GM23338 (cell line): ENCODE data around the gene ZNF397. TPM values are rescaled to one million over a fixed set of nuclear protein-coding genes. Genes with fewer than 3 reads are reported as not detected.

Experiments
- ATAC-seq: fragments of 200-7000 bp; cut with Tn5 transposase; 3 replicates; pipeline ENCODE4 v1.9.1; 2020
- DNase-seq: peaks from one replicate; pipeline ENCODE4 v3.0.0-alpha.2; 2015; ENCODE audit warnings: low spot score
- H2AFZ ChIP-seq: fragments of 200-600 bp; sonication (generic); 2 replicates; pipeline ENCODE4 v1.8.0; 2016; ENCODE audit warnings: antibody characterized with exemption, mild to moderate bottlenecking, moderate library complexity
- H3F3A ChIP-seq: fragments of 200-600 bp; sonication (generic); replicated peaks from 2 replicates; pipeline ENCODE4 v1.8.0; 2017; ENCODE audit warnings: antibody characterized with exemption, mixed run types, low read depth
- H3K27ac ChIP-seq: fragments of 200-600 bp; sonication (generic); 2 replicates; pipeline ENCODE4 v1.6.1; 2016; ENCODE audit warnings: low read depth
- H3K27me3 ChIP-seq: fragments of 200-600 bp; sonication (generic); 2 replicates; pipeline ENCODE4 v1.8.0; 2016; ENCODE audit warnings: mild to moderate bottlenecking, mixed run types, moderate library complexity; ENCODE audit not compliant: insufficient read depth
- H3K36me3 ChIP-seq: fragments of 200-600 bp; sonication (generic); 2 replicates; pipeline ENCODE4 v1.8.0; 2016; ENCODE audit warnings: mild to moderate bottlenecking; ENCODE audit not compliant: insufficient read depth
- H3K4me1 ChIP-seq: fragments of 200-600 bp; sonication (generic); 2 replicates; pipeline ENCODE4 v1.8.0; 2016; ENCODE audit warnings: mild to moderate bottlenecking, moderate library complexity; ENCODE audit not compliant: insufficient read depth
- H3K4me2 ChIP-seq: fragments of 200-600 bp; sonication (generic); 2 replicates; pipeline ENCODE4 v1.7.1; 2017; ENCODE audit warnings: mixed run types
- H3K4me3 ChIP-seq: fragments of 200-600 bp; sonication (generic); 2 replicates; pipeline ENCODE4 v1.6.1; 2016; ENCODE audit warnings: mixed run types
- H3K79me2 ChIP-seq: fragments of 200-600 bp; sonication (generic); replicated peaks from 2 replicates; pipeline ENCODE4 v1.8.0; 2017; ENCODE audit warnings: mild to moderate bottlenecking; ENCODE audit not compliant: insufficient read depth
- H3K9me2 ChIP-seq: fragments of 200-600 bp; sonication (generic); 2 replicates; pipeline ENCODE4 v1.8.0; 2017; ENCODE audit not compliant: insufficient read depth
- H4K20me1 ChIP-seq: fragments of 200-600 bp; sonication (generic); replicated peaks from 2 replicates; pipeline ENCODE4 v1.8.0; 2017; ENCODE audit warnings: mild to moderate bottlenecking; ENCODE audit not compliant: insufficient read depth
- H3K27ac Mint-ChIP-seq: 2 replicates; pipeline ENCODE4 v1.8.0; 2020; ENCODE audit warnings: inconsistent platforms, mild to moderate bottlenecking, moderate library complexity, mixed read lengths
- H3K27me3 Mint-ChIP-seq: 3 replicates; pipeline ENCODE4 v1.8.0; 2022; ENCODE audit warnings: low read depth, mild to moderate bottlenecking, moderate library complexity, mixed read lengths, inconsistent platforms; ENCODE audit not compliant: insufficient read depth, poor library complexity
- H3K36me3 Mint-ChIP-seq: 3 replicates; pipeline ENCODE4 v1.8.0; 2021; ENCODE audit warnings: low read depth, mild to moderate bottlenecking, inconsistent platforms, moderate library complexity, mixed read lengths
- H3K4me1 Mint-ChIP-seq: 3 replicates; pipeline ENCODE4 v1.8.0; 2020; ENCODE audit warnings: mild to moderate bottlenecking, inconsistent platforms, mixed read lengths
- H3K4me3 Mint-ChIP-seq: 3 replicates; pipeline ENCODE4 v1.8.0; 2021; ENCODE audit warnings: moderate library complexity, mild to moderate bottlenecking, inconsistent platforms, mixed read lengths
- H3K9me3 Mint-ChIP-seq: 3 replicates; pipeline ENCODE4 v1.8.0; 2020; ENCODE audit warnings: moderate library complexity, mild to moderate bottlenecking, inconsistent platforms, mixed read lengths
- CREB1 ChIP-seq: fragments of 250-450 bp; sonication (Bioruptor Pico); IDR thresholded peaks from 2 replicates; pipeline ENCODE4 v1.5.0; 2020; ENCODE audit warnings: low read depth, mild to moderate bottlenecking, moderate library complexity
- EZH2 ChIP-seq: fragments of 200-600 bp; sonication (generic); IDR thresholded peaks from one replicate; pipeline ENCODE4 v1.8.0; 2017; ENCODE audit warnings: antibody characterized with exemption, mild to moderate bottlenecking, low read depth; ENCODE audit not compliant: unreplicated experiment
- EZH2phosphoT487 ChIP-seq: fragments of 200-600 bp; sonication (generic); IDR thresholded peaks from one replicate; pipeline ENCODE4 v1.8.1; 2018; ENCODE audit warnings: antibody characterized with exemption; ENCODE audit not compliant: unreplicated experiment
- JUNB ChIP-seq: IDR thresholded peaks from one replicate; pipeline ENCODE4 v1.6.1; 2016; ENCODE audit warnings: antibody characterized with exemption; ENCODE audit not compliant: unreplicated experiment
- NANOG ChIP-seq: IDR thresholded peaks from 2 replicates; pipeline ENCODE4 v1.6.1; 2016; ENCODE audit warnings: antibody characterized with exemption, borderline replicate concordance
- POLR2AphosphoS5 ChIP-seq: IDR thresholded peaks from 2 replicates; pipeline ENCODE4 v1.6.1; 2016; ENCODE audit warnings: antibody characterized with exemption, low read depth
- REST ChIP-seq: IDR thresholded peaks from one replicate; pipeline ENCODE4 v1.6.1; 2018; ENCODE audit warnings: antibody characterized with exemption; ENCODE audit not compliant: unreplicated experiment
- STAT1 ChIP-seq: IDR thresholded peaks from one replicate; pipeline ENCODE4 v1.6.1; 2016; ENCODE audit warnings: antibody characterized with exemption; ENCODE audit not compliant: unreplicated experiment
- ZNF114 ChIP-seq: fragments of 250-450 bp; sonication (Bioruptor Pico); IDR thresholded peaks from 2 replicates; pipeline ENCODE4 v1.5.0; 2020; ENCODE audit warnings: mild to moderate bottlenecking, moderate library complexity
- ZNF331 ChIP-seq: fragments of 250-450 bp; sonication (Bioruptor Pico); IDR thresholded peaks from 2 replicates; pipeline ENCODE4 v1.5.0; 2020; ENCODE audit warnings: low read depth, mild to moderate bottlenecking, moderate library complexity
- polyA plus RNA-seq: library from polyadenylated mRNA; unstranded; fragments of >200 nt; fragmentation: Nextera tagmentation; extraction: Ambion mirVana; gene quantifications from 2 replicates; pipeline ENCODE4 v1.2.1, GENCODE V29; 2016
- total RNA-seq: library from RNA; depleted of rRNA; stranded (reverse); fragments of >200 nt; shearing (Covaris generic); gene quantifications from 2 replicates; pipeline ENCODE4 v1.2.3, GENCODE V29; 2014
- TF ChIP-seq, protein P1 (sequence below): IDR thresholded peaks from 2 replicates; pipeline ENCODE4 v1.6.1; 2016; ENCODE audit warnings: antibody characterized with exemption

Gene ZNF397
- total and polyA plus RNA-seq, 2 experiments from 2014 or later = 19.1 to 48.6 TPM

DNA sequence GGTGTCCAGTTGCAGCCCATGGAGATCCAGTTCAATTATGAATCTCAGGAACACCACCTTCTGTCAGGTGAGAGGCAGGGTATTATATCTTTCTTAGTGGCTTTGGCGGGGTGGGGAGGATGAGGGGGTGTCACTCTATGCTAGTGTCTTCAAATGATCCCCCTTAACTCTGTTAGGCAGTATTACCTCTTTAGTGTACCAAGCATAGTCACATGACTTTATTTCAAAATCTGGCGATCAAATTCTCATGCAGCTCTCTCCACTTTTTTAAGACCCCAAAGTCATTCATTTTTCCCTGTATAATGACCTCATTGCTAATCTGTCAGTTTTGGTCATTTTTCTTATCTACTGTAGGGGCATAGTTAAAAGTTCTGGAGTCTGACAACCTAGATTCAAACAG, 50.3 kb downstream of the ZNF397 start:
- ATAC-seq = no peak
- Mint-ChIP-seq H3K27me3 (peaks cover 9% of the 10 kb centered on the region), H3K27ac (no peak overlapping the region), H3K4me3 (peak overlapping the region; percentile 97), H3K36me3 (peaks cover 32% of the 10 kb centered on the region), H3K4me1 (peaks cover 14% of the 10 kb centered on the region), H3K9me3 (peaks cover 12% of the 10 kb centered on the region)
- TF ChIP-seq CREB1 (CRISPR knock-in tag) (no peak), NANOG (no peak), STAT1 (no peak), EZH2phosphoT487 (no peak), ZNF114 (no peak), REST (no peak), ZNF331 (CRISPR knock-in tag) (no peak), EZH2 (no peak), JUNB (no peak), POLR2AphosphoS5 (no peak)
- TF ChIP-seq, protein P1, sequence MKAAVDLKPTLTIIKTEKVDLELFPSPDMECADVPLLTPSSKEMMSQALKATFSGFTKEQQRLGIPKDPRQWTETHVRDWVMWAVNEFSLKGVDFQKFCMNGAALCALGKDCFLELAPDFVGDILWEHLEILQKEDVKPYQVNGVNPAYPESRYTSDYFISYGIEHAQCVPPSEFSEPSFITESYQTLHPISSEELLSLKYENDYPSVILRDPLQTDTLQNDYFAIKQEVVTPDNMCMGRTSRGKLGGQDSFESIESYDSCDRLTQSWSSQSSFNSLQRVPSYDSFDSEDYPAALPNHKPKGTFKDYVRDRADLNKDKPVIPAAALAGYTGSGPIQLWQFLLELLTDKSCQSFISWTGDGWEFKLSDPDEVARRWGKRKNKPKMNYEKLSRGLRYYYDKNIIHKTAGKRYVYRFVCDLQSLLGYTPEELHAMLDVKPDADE = no peak
- H3K27me3 ChIP-seq = no peaks in the 10 kb centered on the region
- peaks cover 8% of the 10 kb centered on the region; the same call in 1 of the 2 replicates for H3F3A ChIP-seq
- DNase-seq = no peak
- H3K4me3 ChIP-seq = peak overlapping the region; percentile 81
- H2AFZ ChIP-seq = no peak overlapping the region
- H3K4me2 ChIP-seq = peak overlapping the region; percentile 87
- peaks cover 2% of the 10 kb centered on the region; the same call in 1 of the 2 replicates for H3K36me3 ChIP-seq
- no peaks in the 10 kb centered on the region; the same call in 1 of the 2 replicates for H4K20me1 ChIP-seq
- H3K79me2 ChIP-seq = peaks cover 66% of the 10 kb centered on the region
- H3K4me1 ChIP-seq = peaks cover 13% of the 10 kb centered on the region
- 0 out of 2 replicates have a peak, but pooled peaks cover 5% of the 10 kb centered on the region for H3K9me2 ChIP-seq
- H3K27ac ChIP-seq = no peak overlapping the region

DNA sequence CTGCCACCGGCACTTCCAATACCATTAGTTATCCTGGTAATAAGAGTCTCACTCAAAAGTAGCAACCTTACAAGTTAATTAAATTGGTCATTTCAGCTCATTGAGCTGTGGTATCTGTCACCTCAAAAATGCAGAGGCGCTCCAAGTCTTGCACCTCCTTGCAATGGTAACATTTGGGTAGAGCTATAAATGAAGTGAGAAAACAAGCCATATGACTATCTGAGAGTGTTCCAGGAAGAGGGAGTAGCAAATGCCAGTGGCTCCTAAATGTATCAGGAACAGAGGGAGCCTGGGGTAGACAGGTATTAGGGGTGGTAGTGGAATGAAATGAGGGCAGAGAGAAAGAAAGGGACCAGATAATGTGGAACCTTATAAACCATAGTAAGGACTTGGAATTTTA, 55.2 kb downstream of the ZNF397 start:
- no peak overlapping the region for H3K27ac Mint-ChIP-seq
- no peaks in the 10 kb centered on the region for H3K9me2 ChIP-seq
- peaks cover 3% of the 10 kb centered on the region; the same call in 1 of the 2 replicates for H3K4me1 ChIP-seq
- H2AFZ ChIP-seq = no peak overlapping the region
- H3K27ac ChIP-seq = no peak overlapping the region
- peaks cover 5% of the 10 kb centered on the region for H4K20me1 ChIP-seq
- H3K27me3 ChIP-seq = no peaks in the 10 kb centered on the region
- peaks cover 2% of the 10 kb centered on the region; the same call in 1 of the 2 replicates for H3K36me3 ChIP-seq
- ATAC-seq = no peak
- peaks cover 4% of the 10 kb centered on the region; the same call in 1 of the 3 replicates for H3K9me3 Mint-ChIP-seq
- no peak overlapping the region for H3K4me3 Mint-ChIP-seq
- H3K79me2 ChIP-seq = peaks cover 52% of the 10 kb centered on the region
- H3K36me3 Mint-ChIP-seq = peaks cover 43% of the 10 kb centered on the region
- DNase-seq = no peak
- H3F3A ChIP-seq = no peaks in the 10 kb centered on the region
- peaks cover 6% of the 10 kb centered on the region for H3K4me1 Mint-ChIP-seq
- no peaks in the 10 kb centered on the region for H3K27me3 Mint-ChIP-seq
- no peak overlapping the region for H3K4me3 ChIP-seq
- no peak for TF ChIP-seq CREB1 (CRISPR knock-in tag)
- no peak for TF ChIP-seq REST
- no peak for TF ChIP-seq JUNB
- no peak for TF ChIP-seq ZNF331 (CRISPR knock-in tag)
- TF ChIP-seq ZNF114 = no peak
- no peak overlapping the region for H3K4me2 ChIP-seq
